Stimulated activated naive CD8-positive, alpha-beta T cell treated with anti-CD3 and anti-CD28 coated beads, Interleukin-15, Interleukin-2, amounts not matched to agents 100 U/mL and 50 U/mL, for 24 hours (primary cell): ENCODE results near the gene NUP133.
"Not testable (repeated sequence)": the region's sequence is repeated elsewhere in the genome, so short reads cannot be mapped to it uniquely, and the experiment has no call there.

Experiments
- ATAC-seq: fragments of 150-1000 bp; cut with Tn5 transposase; one replicate; pipeline ENCODE4 v1.10.0; 2021
- DNase-seq: peaks from one replicate; pipeline ENCODE4 v3.0.0; 2021

The NUP133 gene

GRCh38 chr1:229508823-229509337 lies 739 bp upstream of the NUP133 start:
- ATAC-seq: no peak

GRCh38 chr1:229507502-229507901 lies 639 bp downstream of the NUP133 start:
- DNase-seq (no peak), ATAC-seq (no peak)

More at GRCh38 chr1:229508823-229509337, 739 bp upstream of the NUP133 start:
- DNase-seq: no peak

GRCh38 chr1:229506633-229507032 lies 1.5 kb downstream of the NUP133 start:
- no peak for DNase-seq
- no peak for ATAC-seq

GRCh38 chr1:229495782-229496181 lies 12.4 kb downstream of the NUP133 start:
- no peak for DNase-seq
- no peak for ATAC-seq

- DNase-seq (no peak), ATAC-seq (no peak)
Measured at GRCh38 chr1:229487181-229487580, 21.0 kb downstream of the NUP133 start.

- ATAC-seq (no peak), DNase-seq (no peak)
Measured at GRCh38 chr1:229485318-229485717, 22.8 kb downstream of the NUP133 start.

GRCh38 chr1:229482511-229482910 lies 25.6 kb downstream of the NUP133 start:
- no peak for ATAC-seq
- DNase-seq: no peak

- ATAC-seq (no peak), DNase-seq (no peak)
Measured at GRCh38 chr1:229480495-229480894, 27.6 kb downstream of the NUP133 start.

GRCh38 chr1:229479660-229480399 lies 28.3 kb downstream of the NUP133 start:
- no peak for ATAC-seq

GRCh38 chr1:229478852-229479251 lies 29.3 kb downstream of the NUP133 start:
- DNase-seq (no peak), ATAC-seq (no peak)

More at GRCh38 chr1:229479660-229480399, 28.3 kb downstream of the NUP133 start:
- no peak for DNase-seq

- ATAC-seq, DNase-seq: not testable (repeated sequence)
Measured at GRCh38 chr1:229475859-229476258, 32.3 kb downstream of the NUP133 start.

GRCh38 chr1:229474509-229474908 lies 33.6 kb downstream of the NUP133 start:
- ATAC-seq (no peak), DNase-seq (no peak)

- DNase-seq (no peak), ATAC-seq (no peak)
Measured at GRCh38 chr1:229471175-229471574, 37.0 kb downstream of the NUP133 start.

GRCh38 chr1:229470406-229471043 lies 37.6 kb downstream of the NUP133 start:
- ATAC-seq (no peak), DNase-seq (no peak)

GRCh38 chr1:229466887-229467286 lies 41.3 kb downstream of the NUP133 start:
- no peak for DNase-seq
- no peak for ATAC-seq

- DNase-seq (no peak), ATAC-seq (no peak)
Measured at GRCh38 chr1:229464672-229465071, 43.5 kb downstream of the NUP133 start.

- no peak for ATAC-seq
- no peak for DNase-seq
Measured at GRCh38 chr1:229461032-229461668, 47.0 kb downstream of the NUP133 start.

- ATAC-seq (no peak), DNase-seq (no peak)
Measured at GRCh38 chr1:229459815-229460214, 48.3 kb downstream of the NUP133 start.

- DNase-seq (no peak), ATAC-seq (no peak)
Measured at GRCh38 chr1:229457436-229457835, 50.7 kb downstream of the NUP133 start.

GRCh38 chr1:229456016-229456415 lies 52.1 kb downstream of the NUP133 start:
- DNase-seq (no peak), ATAC-seq (no peak)

- DNase-seq (no peak), ATAC-seq (no peak)
Measured at GRCh38 chr1:229454056-229454455, 54.1 kb downstream of the NUP133 start.

GRCh38 chr1:229452956-229453801 lies 55.0 kb downstream of the NUP133 start:
- DNase-seq: no peak
- ATAC-seq: no peak
